ENCODE results near the gene UQCC5.
A peak's percentile ranks its signal among the peaks of the same experiment; 100 is the strongest.

UQCC5 gene

DNA sequence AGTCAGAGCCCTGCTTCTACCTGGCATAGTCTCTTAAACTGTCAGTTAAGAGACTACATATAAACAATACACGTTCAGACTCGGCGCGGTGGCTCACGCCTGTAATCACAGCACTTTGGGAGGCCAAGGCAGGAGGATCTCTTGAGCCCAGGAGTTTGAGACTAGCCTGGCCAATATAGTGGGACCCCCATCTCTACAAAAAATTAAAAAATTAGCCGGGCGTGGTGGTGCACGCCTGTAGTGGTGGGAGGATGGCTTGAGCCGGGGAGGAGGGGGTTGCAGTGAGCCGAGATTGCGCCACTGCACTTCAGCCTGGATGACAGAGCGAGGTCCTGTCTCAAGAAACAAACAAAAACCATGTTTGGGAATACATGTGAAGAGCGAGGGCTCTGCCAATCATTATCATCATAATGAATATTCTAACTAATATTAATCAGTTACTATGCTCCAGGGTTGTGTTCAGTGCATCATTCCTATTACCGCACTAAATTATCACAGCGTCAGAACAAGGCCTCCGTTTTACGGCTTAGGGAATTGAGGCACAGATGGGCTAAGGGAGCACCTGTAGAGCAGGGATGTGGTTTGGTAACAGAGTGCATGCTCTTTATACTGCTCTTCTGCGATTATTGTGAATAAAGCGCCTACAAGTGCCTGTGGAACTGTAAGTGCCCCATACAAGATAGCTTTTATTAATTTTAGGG is 844 bp upstream of the UQCC5 start:
- no peak for DNase-seq

DNA sequence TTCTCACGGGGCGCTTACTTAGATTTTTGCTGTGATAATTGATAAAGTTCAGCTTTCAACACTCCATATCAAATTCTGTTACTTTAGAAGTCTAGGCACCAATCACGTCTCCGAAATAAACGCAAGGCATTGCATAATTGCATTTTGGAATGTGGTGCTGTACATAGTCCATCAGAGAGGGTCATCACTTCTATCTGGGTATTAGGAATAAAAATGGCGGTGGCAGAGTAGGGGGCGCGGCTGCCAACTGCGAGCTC is 365 bp upstream of the UQCC5 start:
- no peak for DNase-seq

DNA sequence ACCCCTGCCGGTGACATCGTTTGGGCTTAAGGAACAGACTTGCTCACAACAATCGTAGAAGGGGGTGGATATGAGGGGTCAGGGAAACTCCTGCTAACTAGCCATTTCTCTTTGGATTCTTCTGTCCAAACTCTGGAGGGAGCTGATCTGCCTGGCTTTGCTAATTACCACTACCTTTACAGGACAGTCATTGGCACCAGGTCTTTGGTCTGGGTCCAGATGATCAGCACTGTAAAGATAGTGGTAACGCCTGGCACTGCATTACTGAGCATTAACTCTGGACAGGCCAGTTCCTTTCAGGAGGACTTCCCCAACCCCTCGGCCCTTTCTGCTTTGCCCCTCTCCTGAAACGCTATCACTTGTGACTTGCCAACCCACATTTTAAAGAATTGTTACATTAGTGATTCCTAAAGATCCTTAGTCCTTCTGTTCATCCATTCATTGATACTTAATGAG is 788 bp downstream of the UQCC5 start:
- no peak for DNase-seq

DNA sequence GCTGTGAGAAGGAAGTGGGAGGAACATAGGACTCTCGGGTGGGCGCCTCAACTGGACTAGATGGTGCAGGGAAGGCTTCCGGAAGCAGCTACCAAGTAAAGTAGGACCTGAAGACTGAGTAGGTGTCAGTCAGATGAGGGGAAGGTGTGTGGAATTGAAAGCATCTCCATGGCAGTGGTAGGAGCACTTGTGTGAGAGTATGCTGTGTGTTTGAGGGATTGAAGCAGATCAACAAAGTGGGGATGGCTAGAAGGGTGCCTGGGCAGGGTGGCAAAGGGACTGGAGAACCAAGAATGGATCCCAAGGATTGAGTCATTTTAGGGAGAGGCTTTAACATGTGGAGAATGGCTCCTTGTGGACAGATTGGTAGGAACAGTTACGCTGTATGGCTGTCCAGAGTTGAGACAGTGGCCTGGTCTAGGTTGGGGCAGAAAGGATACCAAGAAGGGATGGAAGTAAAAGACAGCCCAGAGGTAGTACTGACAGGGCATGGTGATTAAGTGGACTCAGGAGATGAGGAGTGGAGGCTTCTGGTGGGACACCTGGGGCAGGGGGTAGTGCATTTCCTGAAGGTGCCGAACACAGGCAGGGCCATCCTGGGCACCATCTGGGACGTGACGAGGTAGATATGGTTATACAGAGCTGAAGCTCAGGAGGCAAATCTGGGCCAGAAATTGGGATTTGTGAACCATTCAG is 1.5 kb downstream of the UQCC5 start:
- no peak for DNase-seq

DNA sequence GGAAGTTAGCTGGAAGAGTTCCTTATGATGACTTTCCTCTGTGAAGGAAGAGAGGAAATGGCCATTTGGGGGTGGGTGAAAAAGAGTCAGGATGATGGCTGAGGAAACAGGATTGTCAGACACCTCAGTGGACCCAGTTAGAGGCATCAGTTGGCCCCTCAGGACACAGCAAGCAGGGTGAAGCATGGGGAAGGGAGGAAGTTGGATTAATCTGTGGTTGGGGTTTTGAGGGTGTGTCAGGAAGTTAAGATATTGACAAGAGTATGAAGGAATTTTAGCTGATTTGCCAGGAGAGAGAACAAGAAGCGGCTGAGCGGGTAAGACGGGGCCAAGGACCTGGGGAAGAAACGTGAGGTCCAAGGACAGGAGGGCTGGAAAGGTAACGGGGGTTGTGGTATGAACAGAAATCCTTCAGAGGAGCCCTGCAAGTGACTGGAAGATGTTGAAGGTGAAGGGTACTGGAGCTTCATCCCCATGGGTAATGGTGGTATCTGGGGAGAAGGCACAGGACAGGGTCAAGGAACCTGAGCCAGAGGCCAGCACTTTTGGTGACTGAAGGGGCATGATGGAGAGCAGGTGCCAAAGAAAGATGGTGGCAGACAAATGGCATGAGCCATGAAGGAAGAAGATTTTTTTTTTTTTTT is 2.7 kb downstream of the UQCC5 start:
- DNase-seq = peak in 1 of 2 experiments; percentile 15

DNA sequence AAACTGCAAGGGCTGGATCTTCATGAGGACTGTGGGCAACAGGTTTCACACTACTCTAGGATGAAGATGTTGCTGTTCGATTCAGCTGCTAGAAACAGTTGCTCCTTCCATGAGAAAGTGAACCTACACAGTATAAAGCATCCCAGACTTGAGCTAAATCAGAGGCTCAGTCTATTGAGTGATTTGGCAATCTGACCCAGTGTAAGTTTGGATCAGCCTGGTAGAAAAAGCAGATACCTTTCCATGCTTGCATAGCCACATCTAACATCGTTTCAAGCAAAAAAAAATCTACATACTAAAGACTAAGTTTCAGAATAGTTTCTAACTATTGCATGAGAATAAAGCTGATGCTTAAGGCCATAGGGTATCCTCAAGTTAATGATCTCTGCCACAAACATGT is 4.6 kb downstream of the UQCC5 start:
- DNase-seq = no peak

DNA sequence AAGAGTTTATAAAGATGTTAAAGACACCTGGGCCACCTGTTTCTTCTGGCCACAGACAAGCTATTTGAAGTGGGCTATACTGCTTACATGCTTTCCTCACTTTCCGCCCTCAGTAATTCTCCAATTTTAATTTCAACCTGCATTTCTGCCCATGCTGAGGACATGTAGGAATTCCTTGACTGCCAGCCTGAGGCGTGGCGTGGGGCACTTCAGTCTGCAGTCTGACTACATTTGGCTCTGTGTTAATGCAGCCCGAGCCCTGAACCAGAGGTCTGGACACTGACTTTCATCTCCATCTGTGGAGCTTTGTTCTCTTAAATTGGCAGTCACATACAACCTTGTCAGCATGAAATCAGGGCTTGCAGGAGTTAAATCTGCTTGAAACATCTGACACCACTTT is 8.5 kb downstream of the UQCC5 start:
- no peak for DNase-seq

DNA sequence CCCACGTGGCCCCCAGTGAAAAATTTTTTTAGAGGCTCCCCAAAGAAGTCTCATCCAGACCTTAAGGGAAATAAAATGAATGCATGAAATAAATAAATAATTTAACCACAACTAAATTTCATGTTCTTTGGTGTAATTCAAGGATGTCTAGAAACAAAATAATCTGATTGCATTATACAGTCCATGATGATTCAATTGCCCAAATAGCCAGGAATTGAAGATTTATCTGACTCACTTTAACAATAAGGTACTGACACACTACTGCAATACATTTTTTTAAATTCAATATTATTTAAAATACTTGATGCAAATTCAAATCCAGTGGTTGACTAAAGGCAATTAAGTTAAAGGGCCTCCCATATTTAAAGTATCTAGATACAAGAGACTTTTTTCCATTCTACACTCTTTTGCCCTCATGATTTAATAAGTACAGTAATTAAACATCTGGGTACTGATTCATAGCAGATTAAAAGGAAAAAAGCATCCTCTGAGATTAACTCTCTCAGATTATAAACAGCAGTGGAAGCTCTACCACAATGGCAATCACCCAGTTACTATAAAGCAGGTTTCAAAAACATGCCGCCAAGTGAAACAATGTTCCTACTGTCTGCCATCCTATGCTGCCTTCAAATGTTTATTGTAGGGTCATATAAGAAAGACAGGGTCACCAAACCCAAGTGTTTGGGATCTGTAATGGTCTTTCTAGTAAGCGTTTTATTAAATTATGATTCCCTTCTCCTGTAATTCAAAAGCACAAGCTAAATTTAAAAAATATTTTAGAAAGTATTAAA is 9.9 kb downstream of the UQCC5 start:
- no peak for DNase-seq

DNA sequence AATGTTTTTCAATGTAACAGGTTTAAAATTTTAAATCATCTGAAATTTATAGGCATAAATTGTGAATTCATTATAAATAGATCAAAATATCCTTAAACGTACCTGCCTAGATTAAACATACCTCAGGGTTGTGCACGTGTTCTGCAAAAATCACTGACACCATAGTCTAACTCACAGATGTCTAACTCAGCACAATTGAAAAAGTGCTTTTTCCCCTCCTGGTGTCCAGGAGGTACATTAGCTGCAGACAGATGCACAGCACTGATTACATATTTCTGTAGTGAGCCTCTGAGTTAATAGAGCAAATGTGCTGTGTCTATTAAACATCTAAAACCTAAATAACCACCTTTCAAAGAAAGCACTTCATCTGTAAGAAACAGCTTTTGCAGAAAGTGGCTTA is 10.7 kb downstream of the UQCC5 start:
- no peak for DNase-seq

DNA sequence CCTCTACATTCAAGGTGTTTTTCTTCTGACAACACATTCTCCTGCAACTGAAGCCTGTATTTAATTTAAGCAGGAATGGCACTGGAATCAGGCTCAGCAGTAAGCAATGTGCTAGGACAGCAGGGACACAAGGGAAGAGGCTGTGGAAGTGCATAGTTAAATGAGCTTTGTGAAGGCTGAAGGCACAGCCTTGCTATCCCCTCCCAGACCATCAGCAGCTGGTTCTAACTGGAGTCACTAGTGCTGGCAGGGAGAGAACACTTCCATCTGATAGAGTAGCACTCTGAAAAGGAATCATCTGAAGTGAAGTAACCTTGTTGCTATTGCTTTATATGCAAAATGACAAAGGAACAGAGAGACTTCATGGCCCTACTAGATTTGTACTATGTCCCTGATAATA is 14.7 kb downstream of the UQCC5 start:
- no peak for DNase-seq

DNA sequence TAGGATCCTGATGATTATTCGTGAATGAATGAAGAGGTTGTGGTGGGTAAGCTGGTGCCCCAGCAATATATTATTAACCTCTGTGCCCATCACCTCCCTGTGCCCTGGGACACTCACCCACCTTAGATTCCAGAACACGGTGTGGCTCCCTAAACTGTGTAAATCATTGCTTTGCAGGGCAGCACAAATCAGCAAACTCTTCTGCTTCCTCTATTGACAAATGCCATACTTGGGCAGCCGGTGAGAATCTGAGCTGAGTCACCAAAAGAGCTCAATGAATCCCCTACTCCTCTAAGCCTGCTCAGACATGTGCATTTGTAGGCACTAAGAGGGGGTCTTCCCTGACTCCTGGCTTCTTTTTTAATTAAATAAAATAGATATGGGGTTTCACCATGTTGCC is 15.7 kb downstream of the UQCC5 start:
- no peak for DNase-seq

DNA sequence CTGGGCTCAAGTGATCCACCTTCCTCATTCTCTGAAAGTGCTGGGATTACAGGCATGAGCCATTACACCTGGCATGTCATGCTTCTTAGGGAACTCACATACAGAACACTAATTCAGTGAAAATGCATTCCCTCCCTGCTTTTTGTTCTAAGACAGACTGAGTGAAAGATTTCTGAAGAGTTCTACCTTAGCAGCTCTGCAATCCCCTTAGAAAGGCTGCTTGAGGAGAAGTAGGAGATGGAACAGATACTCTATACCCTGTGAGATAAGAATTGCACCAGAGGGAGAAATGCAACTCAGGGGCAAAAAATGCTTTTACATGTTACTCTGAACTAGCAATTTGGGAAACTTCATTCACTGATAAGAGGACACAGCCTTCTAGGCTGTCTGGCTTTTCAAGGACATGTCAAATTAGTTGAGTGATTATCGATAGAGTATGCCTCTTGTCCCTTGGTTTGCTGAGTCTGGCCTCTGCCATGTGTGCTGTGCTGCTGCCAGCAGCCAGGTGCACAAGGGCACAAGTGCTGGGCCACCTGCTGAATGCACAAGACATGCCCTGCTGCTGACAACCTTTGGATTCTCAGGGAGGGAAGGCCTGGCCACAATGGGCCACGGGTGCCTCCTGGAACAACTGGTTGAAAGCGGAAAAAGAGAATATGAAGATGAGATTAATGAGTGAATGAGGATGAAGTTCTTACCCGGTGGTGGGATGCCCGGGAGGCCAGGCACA is 17.8 kb downstream of the UQCC5 start:
- no peak for DNase-seq

DNA sequence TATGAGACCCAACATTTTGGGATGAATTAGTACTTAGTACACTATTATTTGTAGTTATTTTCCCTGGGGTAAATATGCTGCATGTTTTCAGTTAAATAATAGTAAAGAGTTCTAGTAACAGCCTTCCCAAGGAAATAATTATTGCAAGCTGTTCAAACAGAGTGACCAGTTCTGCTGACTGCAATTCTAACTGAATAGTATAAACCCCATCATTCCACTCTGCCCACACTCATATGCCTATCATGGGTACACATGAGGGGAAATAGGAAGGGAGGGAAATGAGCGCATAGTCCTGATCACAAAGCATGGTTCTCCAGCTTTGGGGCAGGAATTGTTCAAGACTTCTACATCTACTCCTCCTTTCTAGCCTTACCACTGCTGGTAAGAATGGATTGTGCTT is 18.7 kb downstream of the UQCC5 start:
- DNase-seq = no peak

DNA sequence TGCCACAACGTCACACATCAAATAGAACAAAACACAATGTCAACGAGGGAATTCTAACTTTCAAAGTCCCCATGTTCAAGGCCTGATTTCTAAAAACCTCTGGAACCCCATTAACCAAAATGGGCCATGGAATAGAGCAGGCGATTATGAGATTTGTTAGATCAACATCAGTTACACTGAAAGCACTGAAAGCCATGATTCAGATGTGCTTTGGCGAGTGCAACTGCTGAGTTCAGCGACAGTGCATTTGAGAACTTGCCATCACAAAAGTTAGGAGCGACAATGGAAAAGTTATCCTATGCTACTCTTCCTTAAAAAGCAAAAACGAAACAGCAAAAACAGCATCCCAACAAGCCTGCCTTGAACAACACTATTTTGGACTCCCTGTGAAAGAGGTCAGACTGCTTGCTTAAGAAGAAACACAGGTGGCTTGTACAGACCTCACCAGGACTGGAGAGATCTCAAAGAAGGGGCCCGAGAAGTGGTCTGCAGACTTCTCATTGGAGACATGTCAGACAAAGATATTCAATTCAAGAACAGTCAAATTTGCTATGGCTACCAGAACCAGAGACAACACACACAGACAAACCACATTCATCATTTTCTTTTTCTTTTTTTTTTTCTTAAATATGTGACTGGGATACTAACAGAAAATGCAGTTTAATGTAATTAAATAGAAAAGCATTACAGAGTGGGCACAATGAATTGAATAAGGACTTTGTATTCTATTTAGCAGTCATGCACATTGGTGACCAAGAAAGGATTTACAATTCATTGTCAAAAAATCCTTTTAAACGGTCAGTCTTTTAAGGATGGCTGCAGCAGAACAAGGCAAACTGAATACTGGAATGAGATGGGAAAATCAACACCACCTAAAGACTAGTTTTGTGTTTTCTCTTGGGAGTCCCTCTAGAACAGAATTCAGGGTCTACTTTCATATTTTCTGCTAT is 20.9 kb downstream of the UQCC5 start:
- no peak for DNase-seq

DNA sequence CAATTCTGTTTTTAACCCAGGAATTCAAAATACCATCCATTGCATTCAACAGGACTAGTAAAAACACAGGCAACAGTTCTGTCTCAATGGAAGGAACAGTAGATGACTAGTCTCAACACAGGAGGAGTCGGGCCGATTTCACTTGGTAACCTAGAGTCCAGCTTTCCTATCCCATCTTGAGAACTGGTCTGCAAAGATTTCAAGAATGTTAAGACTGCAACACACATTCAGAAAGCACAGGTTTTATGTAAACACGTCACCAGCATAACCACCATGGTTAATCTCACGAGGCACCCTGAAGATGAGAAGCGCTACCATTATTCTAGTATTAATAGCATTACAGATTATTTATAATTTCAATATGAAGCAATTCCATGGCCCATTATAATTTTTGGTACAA is 22.0 kb downstream of the UQCC5 start:
- no peak for DNase-seq

DNA sequence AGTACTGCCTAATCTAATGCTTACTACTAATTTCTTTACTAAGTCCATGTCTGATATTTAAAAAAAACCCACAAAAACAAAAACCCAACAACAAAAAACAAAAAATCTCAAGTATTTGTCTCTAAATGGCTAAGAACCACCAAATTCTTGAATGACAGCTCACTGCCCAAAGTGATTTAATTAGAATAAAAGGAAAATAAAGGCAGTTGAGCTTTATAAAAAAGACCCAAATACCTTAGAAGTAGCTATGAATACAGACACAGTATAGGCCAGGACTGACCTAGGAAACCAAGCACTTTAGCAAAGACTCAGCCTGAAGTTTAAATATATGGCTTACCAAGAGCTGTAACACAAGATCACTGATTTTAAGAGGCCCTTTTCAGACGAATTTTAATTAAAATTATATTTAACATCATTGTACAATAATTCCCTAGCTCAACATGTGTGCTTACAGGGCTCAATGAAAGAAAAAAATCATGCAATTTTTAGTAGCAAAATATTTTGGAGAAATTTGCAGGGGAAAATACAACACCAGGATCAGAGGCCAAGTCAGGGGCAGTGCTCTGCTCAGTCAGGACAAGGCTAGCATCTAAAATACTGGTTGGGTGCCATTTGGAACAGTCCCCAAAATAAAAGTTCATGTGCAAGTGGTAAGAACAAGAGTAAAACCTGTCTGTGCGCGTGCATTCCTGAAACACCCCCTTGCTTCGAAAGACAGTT is 24.8 kb downstream of the UQCC5 start:
- DNase-seq = no peak

DNA sequence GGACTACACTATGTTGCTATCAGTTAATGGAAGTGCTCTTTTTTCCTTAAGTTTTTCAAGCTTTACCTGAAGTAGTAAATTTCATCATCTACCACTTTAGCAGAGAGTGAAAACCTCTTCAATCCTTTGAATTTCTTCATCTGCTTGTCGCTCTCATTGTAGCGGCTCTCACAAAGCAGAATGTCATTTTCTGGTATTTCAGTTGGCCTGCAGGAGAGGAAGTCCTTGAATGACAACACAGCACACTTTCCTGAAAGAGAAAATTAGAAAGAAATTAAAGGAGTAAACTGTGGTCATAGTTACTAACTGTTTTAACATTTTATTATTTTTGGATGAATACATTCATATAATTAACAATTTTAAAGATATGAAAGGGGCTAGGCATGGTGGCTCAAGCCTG is 27.6 kb downstream of the UQCC5 start:
- no peak for DNase-seq

DNA sequence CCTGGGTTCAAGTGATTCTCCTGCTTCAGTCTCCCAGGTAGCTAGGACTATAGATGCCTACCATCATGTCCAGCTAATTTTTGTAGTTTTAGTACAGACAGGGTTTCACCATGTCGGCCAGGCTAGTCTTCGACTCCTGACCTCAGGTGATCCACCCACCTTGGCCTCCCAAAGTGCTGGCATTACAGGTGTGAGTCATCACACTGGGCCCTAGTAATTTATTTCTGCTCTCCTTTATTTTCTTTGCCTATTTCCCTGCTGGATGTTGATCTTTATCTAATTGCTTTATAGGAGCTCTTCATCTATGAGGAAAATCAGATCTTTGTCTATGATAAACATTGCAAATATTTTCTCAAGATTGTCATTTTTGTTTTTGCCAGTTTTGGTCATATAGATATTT is 31.7 kb downstream of the UQCC5 start:
- no peak for DNase-seq

DNA sequence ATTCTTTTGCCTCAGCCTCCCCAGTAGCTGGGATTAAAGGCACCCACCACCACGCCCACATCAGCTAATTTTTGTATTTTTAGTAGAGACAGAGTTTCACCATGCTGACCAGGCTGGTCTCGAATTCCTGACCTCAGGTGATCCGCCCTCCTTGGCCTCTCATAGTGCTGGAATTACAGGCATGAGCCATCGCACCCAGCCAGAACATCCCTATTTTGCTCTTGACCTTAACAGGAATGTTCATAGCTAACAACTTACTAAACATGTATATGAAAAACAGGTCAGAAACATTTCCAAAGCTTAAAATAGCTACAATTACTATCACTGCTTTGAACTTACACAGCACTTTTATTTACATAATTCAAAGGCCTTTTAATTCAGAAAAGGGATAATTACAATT is 33.7 kb downstream of the UQCC5 start:
- DNase-seq = no peak

DNA sequence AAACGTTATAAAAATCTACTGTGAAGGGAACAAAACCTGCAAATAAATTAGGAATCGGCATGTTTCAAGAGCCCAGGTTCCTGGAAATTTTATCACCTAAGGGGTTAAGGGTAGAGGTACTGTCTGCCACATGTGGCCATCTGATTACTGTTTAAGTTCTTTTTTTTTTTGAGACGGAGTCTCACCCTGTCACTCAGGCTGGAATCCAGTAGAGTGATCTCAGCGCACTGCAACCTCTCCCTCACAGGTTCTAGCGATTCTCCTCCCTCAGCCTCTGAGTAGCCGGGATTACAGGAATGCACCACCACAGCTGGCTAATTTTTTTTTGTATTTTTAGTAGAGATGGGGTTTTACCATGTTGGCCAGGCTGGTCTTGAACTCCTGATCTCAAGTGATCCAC is 35.8 kb downstream of the UQCC5 start:
- DNase-seq = no peak
